Neural progenitor cell (in vitro differentiated cells): ENCODE measurements around the gene TMCC1. TPM values are rescaled to one million over a fixed set of nuclear protein-coding genes. Genes with fewer than 3 reads are reported as not detected.
A peak's percentile ranks its signal among the peaks of the same experiment; 100 is the strongest.

Experiments used
- DNase-seq: peaks from one replicate; pipeline ENCODE4 v3.0.0-alpha.2; 2016; ENCODE audit warnings: low spot score
- H2AFZ ChIP-seq: fragments of 200-600 bp; sonication (generic); replicated peaks from 2 replicates; pipeline ENCODE4 v1.6.1; 2016; ENCODE audit warnings: antibody characterized with exemption
- H3F3A ChIP-seq: fragments of 200-600 bp; sonication (generic); 2 replicates; pipeline ENCODE4 v1.6.1; 2016; ENCODE audit warnings: antibody characterized with exemption, low read depth
- H3K27ac ChIP-seq: fragments of 200-600 bp; sonication (generic); 2 replicates; pipeline ENCODE4 v1.5.1; 2016; ENCODE audit warnings: mild to moderate bottlenecking
- H3K27me3 ChIP-seq: fragments of 200-600 bp; sonication (generic); 2 replicates; pipeline ENCODE4 v1.6.1; 2016; ENCODE audit warnings: mild to moderate bottlenecking, moderate library complexity
- H3K36me3 ChIP-seq: fragments of 200-600 bp; sonication (generic); 2 replicates; pipeline ENCODE4 v1.5.1; 2016
- H3K4me1 ChIP-seq: fragments of 200-600 bp; sonication (generic); 2 replicates; pipeline ENCODE4 v1.6.1; 2016; ENCODE audit warnings: mixed run types
- H3K4me2 ChIP-seq: fragments of 200-600 bp; sonication (generic); 2 replicates; pipeline ENCODE4 v1.6.1; 2016
- H3K4me3 ChIP-seq: fragments of 200-600 bp; sonication (generic); 2 replicates; pipeline ENCODE4 v1.5.1; 2016
- H3K79me2 ChIP-seq: fragments of 200-600 bp; sonication (generic); 2 replicates; pipeline ENCODE4 v1.6.1; 2016; ENCODE audit warnings: low read depth
- H3K9ac ChIP-seq: fragments of 200-600 bp; sonication (generic); 2 replicates; pipeline ENCODE4 v1.6.1; 2016
- H3K9me3 ChIP-seq: fragments of 200-600 bp; sonication (generic); 2 replicates; pipeline ENCODE4 v1.5.1; 2016; ENCODE audit warnings: low read depth
- H4K20me1 ChIP-seq: fragments of 200-600 bp; sonication (generic); 2 replicates; pipeline ENCODE4 v1.6.1; 2016; ENCODE audit warnings: low read depth
- H3K27ac Mint-ChIP-seq: 3 replicates; pipeline ENCODE4 v1.8.0; 2021; ENCODE audit warnings: mixed read lengths
- H3K27me3 Mint-ChIP-seq: 2 replicates; pipeline ENCODE4 v1.8.0; 2022; ENCODE audit warnings: low read depth, mild to moderate bottlenecking, inconsistent platforms, moderate library complexity, mixed read lengths; ENCODE audit not compliant: insufficient read depth
- H3K36me3 Mint-ChIP-seq: 3 replicates; pipeline ENCODE4 v1.8.0; 2021; ENCODE audit warnings: mixed read lengths
- H3K4me1 Mint-ChIP-seq: 3 replicates; pipeline ENCODE4 v1.8.0; 2021; ENCODE audit warnings: mixed read lengths
- H3K4me3 Mint-ChIP-seq: 3 replicates; pipeline ENCODE4 v1.8.0; 2021; ENCODE audit warnings: mild to moderate bottlenecking, moderate library complexity, mixed read lengths
- H3K9me3 Mint-ChIP-seq: 3 replicates; pipeline ENCODE4 v1.8.0; 2020; ENCODE audit warnings: mixed read lengths
- EZH2 ChIP-seq: fragments of 200-600 bp; sonication (generic); IDR thresholded peaks from 2 replicates; pipeline ENCODE4 v1.6.1; 2017; ENCODE audit warnings: antibody characterized with exemption, mild to moderate bottlenecking, moderate library complexity
- EZH2phosphoT487 ChIP-seq: fragments of 200-600 bp; sonication (generic); IDR thresholded peaks from 2 replicates; pipeline ENCODE4 v1.6.1; 2017; ENCODE audit warnings: antibody characterized with exemption
- total RNA-seq: library from RNA; depleted of rRNA; stranded (reverse); fragments of >200 nt; gene quantifications from 2 replicates; pipeline ENCODE4 v1.2.3, GENCODE V29; 2015; ENCODE audit warnings: low replicate concordance
- TF ChIP-seq, protein P1 (sequence below): fragments of 200-600 bp; sonication (generic); IDR thresholded peaks from 2 replicates; pipeline ENCODE4 v1.5.1; 2017; ENCODE audit warnings: antibody characterized with exemption, mild to moderate bottlenecking

TMCC1 gene
- total RNA-seq, 1 donor from 2014 or later = 29.8 TPM

DNA sequence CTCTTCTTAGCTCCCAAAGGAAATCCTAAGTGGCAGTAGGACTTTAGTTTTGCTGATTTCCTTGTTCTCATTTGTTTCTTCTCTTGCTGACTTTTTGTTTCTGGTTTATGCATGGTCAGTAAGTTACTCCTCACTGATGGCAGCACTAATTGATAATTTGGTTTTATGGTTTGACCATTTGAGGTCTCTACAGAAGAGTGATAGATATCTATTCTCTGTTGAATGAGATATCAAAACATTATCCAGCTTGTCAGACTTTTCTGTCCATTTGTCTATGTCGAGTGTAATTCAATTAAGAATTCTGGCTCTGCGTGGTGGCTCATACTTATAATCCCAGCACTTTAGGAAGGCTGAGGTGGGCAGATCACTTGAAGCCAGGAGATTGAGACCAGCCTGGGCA, 202.5 kb downstream of the TMCC1 start:
- H3K79me2 ChIP-seq = peaks cover 29% of the 10 kb centered on the region
- TF ChIP-seq EZH2 = no peak
- TF ChIP-seq, protein P1, sequence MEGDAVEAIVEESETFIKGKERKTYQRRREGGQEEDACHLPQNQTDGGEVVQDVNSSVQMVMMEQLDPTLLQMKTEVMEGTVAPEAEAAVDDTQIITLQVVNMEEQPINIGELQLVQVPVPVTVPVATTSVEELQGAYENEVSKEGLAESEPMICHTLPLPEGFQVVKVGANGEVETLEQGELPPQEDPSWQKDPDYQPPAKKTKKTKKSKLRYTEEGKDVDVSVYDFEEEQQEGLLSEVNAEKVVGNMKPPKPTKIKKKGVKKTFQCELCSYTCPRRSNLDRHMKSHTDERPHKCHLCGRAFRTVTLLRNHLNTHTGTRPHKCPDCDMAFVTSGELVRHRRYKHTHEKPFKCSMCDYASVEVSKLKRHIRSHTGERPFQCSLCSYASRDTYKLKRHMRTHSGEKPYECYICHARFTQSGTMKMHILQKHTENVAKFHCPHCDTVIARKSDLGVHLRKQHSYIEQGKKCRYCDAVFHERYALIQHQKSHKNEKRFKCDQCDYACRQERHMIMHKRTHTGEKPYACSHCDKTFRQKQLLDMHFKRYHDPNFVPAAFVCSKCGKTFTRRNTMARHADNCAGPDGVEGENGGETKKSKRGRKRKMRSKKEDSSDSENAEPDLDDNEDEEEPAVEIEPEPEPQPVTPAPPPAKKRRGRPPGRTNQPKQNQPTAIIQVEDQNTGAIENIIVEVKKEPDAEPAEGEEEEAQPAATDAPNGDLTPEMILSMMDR = no peak
- TF ChIP-seq EZH2phosphoT487 = no peak
- peaks cover 58% of the 10 kb centered on the region for H3F3A ChIP-seq
- Mint-ChIP-seq H3K27ac (peak overlapping the region; percentile 52), H3K27me3 (no peaks in the 10 kb centered on the region), H3K4me3 (no peak overlapping the region), H3K9me3 (peaks cover 8% of the 10 kb centered on the region), H3K4me1 (peaks cover 48% of the 10 kb centered on the region), H3K36me3 (peaks cover 10% of the 10 kb centered on the region)
- no peak overlapping the region for H2AFZ ChIP-seq
- peak overlapping the region; percentile 87 for H3K4me2 ChIP-seq
- H3K9me3 ChIP-seq = no peaks in the 10 kb centered on the region
- H3K4me1 ChIP-seq = peaks cover 46% of the 10 kb centered on the region
- H3K27ac ChIP-seq = peak overlapping the region; percentile 85
- H3K36me3 ChIP-seq = no peaks in the 10 kb centered on the region
- H3K9ac ChIP-seq = no peak overlapping the region
- no peak overlapping the region for H3K4me3 ChIP-seq
- H4K20me1 ChIP-seq = no peaks in the 10 kb centered on the region
- no peak for DNase-seq
- H3K27me3 ChIP-seq = no peaks in the 10 kb centered on the region

DNA sequence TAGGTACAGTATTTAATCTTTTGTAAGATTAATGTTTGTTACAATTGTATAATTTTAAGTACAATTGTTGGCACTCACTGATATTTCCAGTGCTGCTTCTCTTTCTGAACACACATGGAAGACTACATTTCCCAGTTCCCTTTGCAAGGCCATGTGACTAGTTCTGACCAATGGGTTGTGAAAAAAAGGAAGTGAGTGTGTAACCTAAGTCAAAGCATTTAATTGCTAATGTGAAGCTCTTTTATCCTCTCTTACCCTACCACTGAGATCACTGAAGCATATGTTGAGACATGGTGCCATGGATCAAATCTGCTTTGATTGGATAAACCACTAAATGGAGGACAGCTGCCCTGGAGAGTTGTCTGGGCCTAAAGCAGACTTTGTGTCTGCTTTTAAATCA, 203.1 kb downstream of the TMCC1 start:
- no peak overlapping the region for H3K27ac Mint-ChIP-seq

DNA sequence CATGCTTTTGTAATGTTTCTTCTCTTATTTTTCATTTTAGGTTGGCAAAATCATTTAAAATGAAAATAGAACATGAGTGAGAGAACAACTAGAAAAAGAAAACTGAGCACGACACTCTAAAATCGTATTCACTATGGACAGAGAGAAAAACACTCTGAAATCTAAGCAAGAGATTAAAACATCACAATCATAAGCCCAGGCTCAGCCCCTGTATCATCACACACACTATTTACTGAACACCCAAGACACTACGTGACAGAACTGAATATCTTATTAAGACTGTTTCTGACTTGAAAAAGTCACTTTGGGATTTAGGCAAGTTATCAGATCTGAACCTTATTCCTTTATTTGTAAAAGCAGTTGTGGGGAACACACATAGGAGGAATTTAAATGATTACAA, 204.5 kb downstream of the TMCC1 start:
- peak overlapping the region; percentile 92 for H3K27ac ChIP-seq
- peak overlapping the region; percentile 51 for H3K4me3 ChIP-seq
- no peaks in the 10 kb centered on the region for H3K27me3 ChIP-seq
- peaks cover 48% of the 10 kb centered on the region for H3K79me2 ChIP-seq
- H3K36me3 ChIP-seq = no peaks in the 10 kb centered on the region
- peaks cover 6% of the 10 kb centered on the region for H3K9me3 Mint-ChIP-seq
- peak overlapping the region; percentile 87 for H3K4me2 ChIP-seq
- DNase-seq = no peak
- H3K4me3 Mint-ChIP-seq = peak overlapping the region; percentile 89
- peaks cover 52% of the 10 kb centered on the region for H3K4me1 Mint-ChIP-seq
- peaks cover 4% of the 10 kb centered on the region for H3K36me3 Mint-ChIP-seq
- H3K9me3 ChIP-seq = no peaks in the 10 kb centered on the region
- H3K27me3 Mint-ChIP-seq = no peaks in the 10 kb centered on the region
- no peaks in the 10 kb centered on the region for H4K20me1 ChIP-seq
- no peak overlapping the region for H3K9ac ChIP-seq
- no peak overlapping the region for H2AFZ ChIP-seq
- peaks cover 60% of the 10 kb centered on the region for H3K4me1 ChIP-seq
- H3K27ac Mint-ChIP-seq = peak overlapping the region; percentile 94
- no peak for TF ChIP-seq EZH2phosphoT487
- TF ChIP-seq EZH2 = no peak
- TF ChIP-seq, protein P1 = no peak
- peaks cover 58% of the 10 kb centered on the region for H3F3A ChIP-seq

More for the DNA sequence above, 203.1 kb downstream of the TMCC1 start:
- no peak overlapping the region for H3K4me3 ChIP-seq
- peak overlapping the region; percentile 87 for H3K4me2 ChIP-seq
- H4K20me1 ChIP-seq = no peaks in the 10 kb centered on the region
- H3K4me1 Mint-ChIP-seq = peaks cover 48% of the 10 kb centered on the region
- peaks cover 5% of the 10 kb centered on the region for H3K36me3 Mint-ChIP-seq
- TF ChIP-seq, protein P1 = no peak
- TF ChIP-seq EZH2phosphoT487 (no peak), EZH2 (no peak)
- H3K4me1 ChIP-seq = peaks cover 46% of the 10 kb centered on the region
- H3K79me2 ChIP-seq = peaks cover 34% of the 10 kb centered on the region
- H2AFZ ChIP-seq = peak overlapping the region; percentile 7
- no peaks in the 10 kb centered on the region for H3K27me3 Mint-ChIP-seq
- peaks cover 5% of the 10 kb centered on the region for H3K9me3 Mint-ChIP-seq
- no peaks in the 10 kb centered on the region for H3K36me3 ChIP-seq
- H3K9ac ChIP-seq = no peak overlapping the region
- no peaks in the 10 kb centered on the region for H3K9me3 ChIP-seq
- peaks cover 58% of the 10 kb centered on the region for H3F3A ChIP-seq
- no peak overlapping the region for H3K4me3 Mint-ChIP-seq
- no peaks in the 10 kb centered on the region for H3K27me3 ChIP-seq
- peak overlapping the region; percentile 85 for H3K27ac ChIP-seq
- peak; percentile 82 for DNase-seq
